Measurements from ENCODE around the gene CEND1.

GRCh38 chr11:749731-750130 is 40.2 kb downstream of the CEND1 start:
- no peak for TF ChIP-seq CTCF (IDR thresholded peaks at IDR 0.05)
- TF ChIP-seq POLR2A (IDR thresholded peaks at IDR 0.05) = no peak
- TF ChIP-seq EP300 (IDR thresholded peaks at IDR 0.05) = no peak

All from tibial nerve (tissue), 4 donors.